Coronary artery (tissue), 2 donors: ENCODE data around the gene IMMP2L.

Source experiments
- DNase-seq: peaks from one replicate; pipeline ENCODE4 v3.0.0-alpha.2; 2017; ENCODE audit warnings: low spot score
- H3K27ac ChIP-seq, 2 donors: fragments of 200-600 bp; sonication (generic); one replicate each; pipeline ENCODE4 v1.5.1; 2016 to 2019
- H3K4me3 ChIP-seq: fragments of 200-600 bp; sonication (generic); 2 replicates; pipeline ENCODE4 v1.5.1; 2016; ENCODE audit warnings: mild to moderate bottlenecking, moderate library complexity
- TF ChIP-seq, protein P1 (sequence below): fragments of 200-600 bp; sonication (generic); IDR thresholded peaks from one replicate; pipeline ENCODE4 v1.5.1; 2019; ENCODE audit warnings: antibody characterized with exemption

Gene IMMP2L

GRCh38 chr7:110813986-110814385 is 748.3 kb downstream of the IMMP2L start:
- Histone ChIP-seq H3K27ac (no peak overlapping the region), H3K4me3 (no peak overlapping the region)
- TF ChIP-seq, protein P1, sequence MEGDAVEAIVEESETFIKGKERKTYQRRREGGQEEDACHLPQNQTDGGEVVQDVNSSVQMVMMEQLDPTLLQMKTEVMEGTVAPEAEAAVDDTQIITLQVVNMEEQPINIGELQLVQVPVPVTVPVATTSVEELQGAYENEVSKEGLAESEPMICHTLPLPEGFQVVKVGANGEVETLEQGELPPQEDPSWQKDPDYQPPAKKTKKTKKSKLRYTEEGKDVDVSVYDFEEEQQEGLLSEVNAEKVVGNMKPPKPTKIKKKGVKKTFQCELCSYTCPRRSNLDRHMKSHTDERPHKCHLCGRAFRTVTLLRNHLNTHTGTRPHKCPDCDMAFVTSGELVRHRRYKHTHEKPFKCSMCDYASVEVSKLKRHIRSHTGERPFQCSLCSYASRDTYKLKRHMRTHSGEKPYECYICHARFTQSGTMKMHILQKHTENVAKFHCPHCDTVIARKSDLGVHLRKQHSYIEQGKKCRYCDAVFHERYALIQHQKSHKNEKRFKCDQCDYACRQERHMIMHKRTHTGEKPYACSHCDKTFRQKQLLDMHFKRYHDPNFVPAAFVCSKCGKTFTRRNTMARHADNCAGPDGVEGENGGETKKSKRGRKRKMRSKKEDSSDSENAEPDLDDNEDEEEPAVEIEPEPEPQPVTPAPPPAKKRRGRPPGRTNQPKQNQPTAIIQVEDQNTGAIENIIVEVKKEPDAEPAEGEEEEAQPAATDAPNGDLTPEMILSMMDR: no peak
- no peak for DNase-seq

DNA sequence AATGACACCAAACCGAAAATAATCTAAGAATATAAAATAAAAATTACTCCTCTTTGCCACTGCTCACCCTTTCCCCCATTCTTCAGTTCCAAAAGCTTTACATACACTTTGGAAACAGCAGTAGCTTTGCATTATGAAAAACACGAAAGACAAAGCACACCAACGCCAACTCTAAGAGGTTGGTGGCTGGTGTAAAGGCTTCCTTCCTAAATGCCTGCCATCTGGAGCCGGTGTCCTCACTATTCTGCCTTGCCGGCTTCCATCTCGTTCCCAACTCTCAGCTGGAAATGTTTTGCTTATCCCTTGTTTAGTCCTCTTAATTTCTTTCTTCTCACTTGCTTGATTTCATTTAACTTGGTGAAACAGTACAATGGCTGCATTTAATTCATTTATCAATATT is 752.5 kb downstream of the IMMP2L start:
- TF ChIP-seq, protein P1: no peak
- DNase-seq: no peak
- Histone ChIP-seq H3K4me3 (no peak overlapping the region), H3K27ac (no peak overlapping the region)

- Histone ChIP-seq H3K4me3 (no peak overlapping the region), H3K27ac (no peak overlapping the region)
- DNase-seq: no peak
- TF ChIP-seq, protein P1: no peak
These were observed 753.9 kb downstream of the IMMP2L start for GRCh38 chr7:110808361-110808760.

DNA sequence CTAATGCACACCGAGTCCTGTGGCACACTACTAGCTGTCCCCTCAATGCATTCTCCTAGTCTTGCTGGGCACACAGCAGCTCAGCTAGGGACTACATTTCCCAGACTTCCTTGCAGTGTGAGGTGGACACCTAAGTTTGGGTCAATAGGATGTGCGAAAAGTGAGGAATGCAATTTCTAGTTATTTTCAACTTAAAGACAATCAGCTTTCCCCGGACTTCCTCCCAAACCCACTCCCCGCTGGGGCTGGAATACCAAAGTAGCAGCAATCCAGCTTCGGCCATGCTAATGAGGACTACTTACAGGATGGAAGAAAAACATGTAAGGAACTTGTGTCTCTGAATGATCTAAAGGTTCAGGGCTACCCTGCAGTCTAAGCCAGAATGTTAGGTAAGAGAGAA is 757.8 kb downstream of the IMMP2L start:
- Histone ChIP-seq H3K4me3 (no peak overlapping the region), H3K27ac (no peak overlapping the region)
- DNase-seq: no peak
- TF ChIP-seq, protein P1: no peak

- H3K4me3 ChIP-seq: no peak overlapping the region
- H3K27ac ChIP-seq: no peak overlapping the region
- no peak for DNase-seq
- TF ChIP-seq, protein P1: no peak
These were observed 758.6 kb downstream of the IMMP2L start for GRCh38 chr7:110803602-110804143.

GRCh38 chr7:110801502-110801901 is 760.8 kb downstream of the IMMP2L start:
- Histone ChIP-seq H3K4me3 (no peak overlapping the region), H3K27ac (no peak overlapping the region)
- no peak for DNase-seq
- TF ChIP-seq, protein P1: no peak

DNA sequence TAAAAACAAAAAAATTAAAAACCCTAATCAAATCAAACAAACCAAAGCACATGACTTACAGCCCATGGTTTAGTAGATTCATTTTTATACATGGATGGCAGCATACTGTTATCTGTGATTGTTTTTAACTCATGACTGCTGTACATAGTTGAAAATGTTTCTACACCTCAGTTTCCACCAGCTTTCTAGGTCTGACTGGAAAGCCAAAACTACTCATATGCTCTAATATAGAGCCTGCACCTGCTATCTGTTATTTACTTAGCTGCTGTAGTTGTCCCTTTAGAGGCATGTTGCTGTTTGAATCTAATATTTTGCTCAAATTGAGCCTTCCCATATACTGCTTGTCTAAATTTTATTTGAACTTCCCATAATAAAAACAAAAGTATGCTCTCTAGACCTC is 761.3 kb downstream of the IMMP2L start:
- TF ChIP-seq, protein P1: no peak
- Histone ChIP-seq H3K4me3 (no peak overlapping the region), H3K27ac (no peak overlapping the region)
- no peak for DNase-seq
